ENCODE measurements around the gene ITPRIP.

DNA sequence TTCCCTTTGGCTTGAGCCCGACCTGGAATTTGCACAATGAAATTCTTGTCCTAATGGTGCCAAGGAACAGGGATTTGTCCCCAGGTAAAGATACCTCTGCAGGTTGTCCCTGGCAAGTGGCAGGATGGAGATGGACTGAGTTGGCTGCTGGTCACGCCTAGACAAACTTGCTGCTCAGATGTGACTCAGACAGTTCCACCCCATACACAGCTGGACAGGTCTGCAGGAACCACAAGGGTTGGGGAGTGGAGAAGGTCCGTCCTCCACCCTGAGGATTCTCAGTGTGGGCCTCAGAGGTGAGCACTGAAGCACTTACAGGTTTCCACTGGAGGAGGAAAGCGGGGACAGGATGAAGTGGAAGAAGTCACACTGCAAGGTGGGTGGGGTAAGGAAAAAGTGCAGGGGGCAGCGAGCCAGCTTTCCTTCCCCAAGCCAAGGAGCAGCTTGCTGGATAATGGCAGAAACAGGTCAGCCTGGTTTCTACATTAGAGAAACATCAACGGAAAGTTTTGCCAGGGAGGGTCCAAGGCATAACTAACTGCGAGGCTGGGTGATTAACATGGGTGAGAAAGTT, 20.5 kb downstream of the ITPRIP start:
- no peak for TF ChIP-seq EZH2phosphoT487 (IDR thresholded peaks at IDR 0.05; ENCODE audit: low read depth)
- TF ChIP-seq, protein P1, sequence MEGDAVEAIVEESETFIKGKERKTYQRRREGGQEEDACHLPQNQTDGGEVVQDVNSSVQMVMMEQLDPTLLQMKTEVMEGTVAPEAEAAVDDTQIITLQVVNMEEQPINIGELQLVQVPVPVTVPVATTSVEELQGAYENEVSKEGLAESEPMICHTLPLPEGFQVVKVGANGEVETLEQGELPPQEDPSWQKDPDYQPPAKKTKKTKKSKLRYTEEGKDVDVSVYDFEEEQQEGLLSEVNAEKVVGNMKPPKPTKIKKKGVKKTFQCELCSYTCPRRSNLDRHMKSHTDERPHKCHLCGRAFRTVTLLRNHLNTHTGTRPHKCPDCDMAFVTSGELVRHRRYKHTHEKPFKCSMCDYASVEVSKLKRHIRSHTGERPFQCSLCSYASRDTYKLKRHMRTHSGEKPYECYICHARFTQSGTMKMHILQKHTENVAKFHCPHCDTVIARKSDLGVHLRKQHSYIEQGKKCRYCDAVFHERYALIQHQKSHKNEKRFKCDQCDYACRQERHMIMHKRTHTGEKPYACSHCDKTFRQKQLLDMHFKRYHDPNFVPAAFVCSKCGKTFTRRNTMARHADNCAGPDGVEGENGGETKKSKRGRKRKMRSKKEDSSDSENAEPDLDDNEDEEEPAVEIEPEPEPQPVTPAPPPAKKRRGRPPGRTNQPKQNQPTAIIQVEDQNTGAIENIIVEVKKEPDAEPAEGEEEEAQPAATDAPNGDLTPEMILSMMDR (IDR thresholded peaks at IDR 0.05; ENCODE audit: low read depth, low read length) = no peak

Measured in OCI-LY3 (cell line).